Omental fat pad (tissue), 4 donors: ENCODE results near the gene GPR108. TPM values are rescaled to one million over a fixed set of nuclear protein-coding genes. Genes with fewer than 3 reads are reported as not detected.
A peak's percentile ranks its signal among the peaks of the same experiment; 100 is the strongest.
"Not testable (repeated sequence)": the region's sequence is repeated elsewhere in the genome, so short reads cannot be mapped to it uniquely, and the experiment has no call there.

ENCODE experiments used
- ATAC-seq: fragments of 150-250 bp; one replicate; pipeline ENCODE4 v1.9.1; 2016; ENCODE audit warnings: mild to moderate bottlenecking, moderate library complexity; ENCODE audit not compliant: low FRiP score
- DNase-seq: peaks from one replicate; pipeline ENCODE4 v3.0.0-alpha.2; 2019; ENCODE audit warnings: low spot score
- CTCF ChIP-seq, 3 donors: fragments of 450-650 bp; IDR thresholded peaks; one replicate each; pipeline ENCODE4 v1.5.1; 2016 to 2017; ENCODE audit warnings: antibody characterized with exemption in 3 of 3, mild to moderate bottlenecking in 3 of 3, moderate library complexity in 2 of 3
- total RNA-seq, 4 donors: library from RNA; depleted of rRNA; stranded (reverse); fragments of >200 nt; gene quantifications; one replicate each; pipeline ENCODE4 v1.1.0, GENCODE V29; 2016

GPR108 gene
- total RNA-seq, result 10 to 100 TPM; 34.5 to 68.4 (median 62.0) TPM

GRCh38 chr19:6737284-6737872 is at the start of gene GPR108:
Gene GPR108 (minus strand): TSS chr19:6737580. CDS start chr19:6737576, 4 bp downstream.
- peak; percentile 98 for DNase-seq
- TF ChIP-seq CTCF (IDR thresholded peaks at IDR 0.05), result no peak
- ATAC-seq, result peak; percentile 76

GRCh38 chr19:6779206-6779605 is 41.8 kb upstream of the GPR108 start:
- ATAC-seq (no peak), DNase-seq (no peak)
- no peak for TF ChIP-seq CTCF (IDR thresholded peaks at IDR 0.05)

GRCh38 chr19:6778386-6778785 is 41.0 kb upstream of the GPR108 start:
- no peak for TF ChIP-seq CTCF (IDR thresholded peaks at IDR 0.05)
- DNase-seq (no peak), ATAC-seq (no peak)

GRCh38 chr19:6777434-6777833 is 40.1 kb upstream of the GPR108 start:
- no peak for ATAC-seq
- no peak for DNase-seq
- TF ChIP-seq CTCF (IDR thresholded peaks at IDR 0.05), result no peak

GRCh38 chr19:6776999-6777398 is 39.6 kb upstream of the GPR108 start:
- DNase-seq (no peak), ATAC-seq (no peak)
- no peak for TF ChIP-seq CTCF (IDR thresholded peaks at IDR 0.05)

GRCh38 chr19:6776045-6776444 is 38.7 kb upstream of the GPR108 start:
- not testable (repeated sequence) for ATAC-seq, DNase-seq

GRCh38 chr19:6774821-6775707 is 37.7 kb upstream of the GPR108 start:
- no peak for ATAC-seq
- no peak for DNase-seq
- TF ChIP-seq CTCF (IDR thresholded peaks at IDR 0.05), result no peak
